HepG2 (cell line): Measurements from ENCODE around the gene B3GNT9. TPM values are rescaled to one million over a fixed set of nuclear protein-coding genes. Genes with fewer than 3 reads are reported as not detected.

Source experiments
- BORCS8-MEF2B ChIP-seq: sonication (generic); formaldehyde crosslinking; IDR thresholded peaks from 2 replicates; pipeline ENCODE4 v1.8.0; 2022; ENCODE audit warnings: mild to moderate bottlenecking, missing genetic modification reagents
- CSRNP1 ChIP-seq: sonication (generic); formaldehyde crosslinking; IDR thresholded peaks from 2 replicates; pipeline ENCODE4 v1.8.1; 2023; ENCODE audit warnings: mild to moderate bottlenecking, missing genetic modification reagents
- FOXA1 ChIP-seq, 2 experiments: fragments of 450-650 bp in 1 of 2; sonication (generic) in 1 of 2; formaldehyde crosslinking in 1 of 2; IDR thresholded peaks; 2 replicates each; pipeline versions ENCODE4 v1.4.0 to v1.6.1; 2016 to 2020; ENCODE audit warnings: missing genetic modification reagents in 1 of 2
- HMG20B ChIP-seq: conservative IDR thresholded peaks from 2 replicates; pipeline ENCODE4 v1.6.1; 2016; ENCODE audit warnings: missing genetic modification reagents, missing compliant biosample characterization
- KDM3A ChIP-seq: IDR thresholded peaks from 2 replicates; pipeline ENCODE4 v1.6.1; 2018; ENCODE audit warnings: low read depth, missing compliant biosample characterization
- KDM5B ChIP-seq: sonication (generic); formaldehyde crosslinking; IDR thresholded peaks from 2 replicates; pipeline ENCODE4 v1.4.0; 2020; ENCODE audit warnings: missing genetic modification reagents, mild to moderate bottlenecking, borderline replicate concordance
- NR2F1 ChIP-seq, 2 experiments: fragments of 450-650 bp in 1 of 2; formaldehyde crosslinking in 1 of 2; IDR thresholded peaks; 2 replicates each; pipeline versions ENCODE4 v1.5.0 to v1.6.1; 2016 to 2020; ENCODE audit warnings: mild to moderate bottlenecking in 1 of 2, missing compliant biosample characterization in 1 of 2, missing genetic modification reagents in 1 of 2, moderate library complexity in 1 of 2
- PRDM10 ChIP-seq: sonication (generic); formaldehyde crosslinking; IDR thresholded peaks from 2 replicates; pipeline ENCODE4 v1.4.0; 2020; ENCODE audit warnings: low read depth, missing genetic modification reagents
- RNF2 ChIP-seq: fragments of 450-650 bp; conservative IDR thresholded peaks from 2 replicates; pipeline ENCODE4 v1.6.1; 2016; ENCODE audit warnings: low read depth
- SALL2 ChIP-seq: sonication (generic); formaldehyde crosslinking; IDR thresholded peaks from 2 replicates; pipeline ENCODE4 v1.8.1; 2023; ENCODE audit warnings: mild to moderate bottlenecking, missing genetic modification reagents, inconsistent platforms
- SP5 ChIP-seq: IDR thresholded peaks from 2 replicates; pipeline ENCODE4 v1.6.1; 2016; ENCODE audit warnings: low read depth, borderline replicate concordance
- THYN1 ChIP-seq: sonication (generic); formaldehyde crosslinking; IDR thresholded peaks from 2 replicates; pipeline ENCODE4 v1.8.1; 2023; ENCODE audit warnings: low read depth, mild to moderate bottlenecking, moderate library complexity, missing genetic modification reagents, borderline replicate concordance
- U2AF1 ChIP-seq: fragments of 200-400 bp; formaldehyde crosslinking; optimal IDR thresholded peaks from 2 replicates; pipeline ENCODE3; 2017; ENCODE audit warnings: mild to moderate bottlenecking, low read depth, low read length
- ZNF276 ChIP-seq: sonication (generic); formaldehyde crosslinking; IDR thresholded peaks from 2 replicates; pipeline ENCODE4 v1.4.0; 2020; ENCODE audit warnings: mild to moderate bottlenecking, low read depth, missing genetic modification reagents
- ZNF333 ChIP-seq: sonication (generic); formaldehyde crosslinking; IDR thresholded peaks from 2 replicates; pipeline ENCODE4 v1.4.0; 2020; ENCODE audit warnings: mild to moderate bottlenecking, missing genetic modification reagents, borderline replicate concordance
- ZNF33B ChIP-seq: sonication (generic); formaldehyde crosslinking; IDR thresholded peaks from 2 replicates; pipeline ENCODE4 v1.5.1; 2020; ENCODE audit warnings: mild to moderate bottlenecking, missing genetic modification reagents
- ZNF639 ChIP-seq: conservative IDR thresholded peaks from 2 replicates; pipeline ENCODE4 v1.6.1; 2018; ENCODE audit warnings: missing genetic modification reagents
- ZNF740 ChIP-seq: sonication (generic); formaldehyde crosslinking; IDR thresholded peaks from 2 replicates; pipeline ENCODE4 v1.4.0; 2020; ENCODE audit warnings: missing genetic modification reagents
- polyA plus RNA-seq, 8 experiments: library from polyadenylated mRNA; depleted of rRNA in 3 of 8; stranded (reverse) in 7 of 8; unstranded in 1 of 8; fragments of >200 nt; fragmentation: Illumina TruSeq in 4 of 8; extraction: Trizol in 4 of 8; gene quantifications; 2 replicates each; pipeline versions ENCODE4 v1.2.1 to v1.2.3, GENCODE V29; 2011 to 2016; ENCODE audit warnings: low read depth in 4 of 8, missing spikeins in 1 of 8, mixed read lengths in 1 of 8; ENCODE audit not compliant: insufficient read depth in 1 of 8
- total RNA-seq, 5 experiments: library from RNA; depleted of rRNA; stranded (reverse); fragments of >200 nt; fragmentation: Illumina TruSeq; extraction: Trizol; gene quantifications; 2 replicates each; pipeline ENCODE4 v1.2.3, GENCODE V29; 2016; ENCODE audit warnings: low read depth in 1 of 5

B3GNT9 gene
- total and polyA plus RNA-seq, 2 of the 13 experiments (the other 11 are each of a cell fraction or from before 2014, with no cell fraction given): 1.5 to 3.1 TPM

GRCh38 chr16:67170168-67170948, 19.6 kb upstream of the B3GNT9 start, which contains the start of gene NOL3 (continued):
- peak; percentile 80 for TF ChIP-seq CSRNP1 (CRISPR knock-in tag)
- 0 out of 2 replicates have a peak, but pooled peaks have one; percentile 39 for TF ChIP-seq ZNF33B
- TF ChIP-seq SALL2: no peak
- peak; percentile 60; the same call in 1 of the 2 replicates for TF ChIP-seq KDM5B (CRISPR knock-in tag)
- TF ChIP-seq KDM3A: no peak; the same call in 1 of the 2 replicates
- no peak for TF ChIP-seq ZNF276 (CRISPR knock-in tag)
- peak; percentile 87 for TF ChIP-seq PRDM10
- TF ChIP-seq THYN1: no peak
- no peak for TF ChIP-seq RNF2
- TF ChIP-seq ZNF740: 0 out of 2 replicates have a peak, but pooled peaks have one; percentile 16
- no peak; the same call in 1 of the 2 replicates for TF ChIP-seq HMG20B
- no peak for TF ChIP-seq BORCS8-MEF2B
- TF ChIP-seq U2AF1: no peak
- no peak for TF ChIP-seq ZNF639 (CRISPR knock-in tag)
- no peak for TF ChIP-seq NR2F1 (CRISPR knock-in tag; IDR thresholded peaks at IDR 0.05)
- no peak for TF ChIP-seq FOXA1 (IDR thresholded peaks at IDR 0.05)
- no peak for TF ChIP-seq FOXA1 (CRISPR knock-in tag; IDR thresholded peaks at IDR 0.05)
- no peak; the same call in none of the 2 replicates for TF ChIP-seq ZNF333 (CRISPR knock-in tag)
- TF ChIP-seq SP5 (CRISPR knock-in tag): peak; percentile 57
